Neutrophil (primary cell): ENCODE data around the gene TRIM44.

Experiments
- H3K27ac ChIP-seq: fragments of 200-600 bp; sonication (generic); 2 replicates; pipeline ENCODE4 v1.5.1; 2016; ENCODE audit warnings: mild to moderate bottlenecking, moderate library complexity
- H3K27me3 ChIP-seq: fragments of 200-600 bp; sonication (generic); 2 replicates; pipeline ENCODE4 v1.6.0; 2016; ENCODE audit warnings: mild to moderate bottlenecking
- H3K36me3 ChIP-seq: fragments of 200-600 bp; sonication (generic); 2 replicates; pipeline ENCODE4 v1.5.1; 2017
- H3K4me1 ChIP-seq, 2 experiments: fragments of 200-600 bp in 1 of 2; sonication (generic) in 1 of 2; 1 replicate in 1 of 2; 2 replicates in 1 of 2; pipeline versions ENCODE4 v1.5.1 to v1.6.1; 2013 to 2016; ENCODE audit warnings: low read depth in 1 of 2, low read length in 1 of 2, mild to moderate bottlenecking in 1 of 2, moderate library complexity in 1 of 2; ENCODE audit not compliant: control insufficient read depth in 1 of 2, insufficient read depth in 1 of 2
- H3K4me3 ChIP-seq, 2 experiments: fragments of 200-600 bp in 1 of 2; sonication (generic) in 1 of 2; 1 replicate in 1 of 2; 2 replicates in 1 of 2; pipeline ENCODE4 v1.5.1; 2013 to 2016; ENCODE audit warnings: low read depth in 1 of 2, low read length in 1 of 2, mild to moderate bottlenecking in 1 of 2, moderate library complexity in 1 of 2
- H3K9me3 ChIP-seq: fragments of 200-600 bp; sonication (generic); 2 replicates; pipeline ENCODE4 v1.5.1; 2016
- CTCF ChIP-seq: fragments of 200-600 bp; sonication (generic); IDR thresholded peaks from 2 replicates; pipeline ENCODE4 v1.5.1; 2016; ENCODE audit warnings: antibody characterized with exemption

Gene TRIM44

GRCh38 chr11:35655254-35655653 is 7.3 kb upstream of the TRIM44 start:
- Histone ChIP-seq H3K4me1 (no peaks in the 10 kb centered on the region), H3K9me3 (no peaks in the 10 kb centered on the region), H3K36me3 (no peaks in the 10 kb centered on the region), H3K27me3 (peaks cover 69% of the 10 kb centered on the region), H3K27ac (no peak overlapping the region), H3K4me3 (no peak overlapping the region)
- no peak for TF ChIP-seq CTCF

- no peaks in the 10 kb centered on the region for H3K9me3 ChIP-seq
- no peak for TF ChIP-seq CTCF
- H3K4me3 ChIP-seq, result no peak overlapping the region
- no peaks in the 10 kb centered on the region for H3K4me1 ChIP-seq
- H3K27me3 ChIP-seq, result peaks cover 75% of the 10 kb centered on the region
- no peak overlapping the region for H3K27ac ChIP-seq
- no peaks in the 10 kb centered on the region for H3K36me3 ChIP-seq
Observed at GRCh38 chr11:35655856-35656255, 6.7 kb upstream of the TRIM44 start.

- H3K36me3 ChIP-seq, result no peaks in the 10 kb centered on the region
- peaks cover 92% of the 10 kb centered on the region for H3K27me3 ChIP-seq
- peaks cover 12% of the 10 kb centered on the region in 2 experiments for H3K4me1 ChIP-seq
- H3K9me3 ChIP-seq, result no peaks in the 10 kb centered on the region
- no peak overlapping the region for H3K4me3 ChIP-seq
- TF ChIP-seq CTCF, result no peak
- no peak overlapping the region for H3K27ac ChIP-seq
Observed at GRCh38 chr11:35658020-35658948, 4.3 kb upstream of the TRIM44 start.

- H3K9me3 ChIP-seq, result no peaks in the 10 kb centered on the region
- no peak overlapping the region for H3K27ac ChIP-seq
- H3K36me3 ChIP-seq, result no peaks in the 10 kb centered on the region
- peaks cover 66% of the 10 kb centered on the region for H3K27me3 ChIP-seq
- H3K4me1 ChIP-seq, result peaks cover 16 to 23% of the 10 kb centered on the region in 2 experiments
- TF ChIP-seq CTCF, result no peak
- no peak overlapping the region for H3K4me3 ChIP-seq
Observed at GRCh38 chr11:35661534-35661933, 1.0 kb upstream of the TRIM44 start.

- peak overlapping the region; percentile 64 to 72 for H3K4me3 ChIP-seq
- H3K4me1 ChIP-seq, result peaks cover 16 to 23% of the 10 kb centered on the region in 2 experiments
- peaks cover 60% of the 10 kb centered on the region for H3K27me3 ChIP-seq
- TF ChIP-seq CTCF, result no peak
- peak overlapping the region; percentile 68 for H3K27ac ChIP-seq
- no peaks in the 10 kb centered on the region for H3K9me3 ChIP-seq
- no peaks in the 10 kb centered on the region for H3K36me3 ChIP-seq
Observed at GRCh38 chr11:35662061-35662648, 420 bp upstream of the TRIM44 start.
